Heart right ventricle (tissue), 16 donors: ENCODE measurements around the gene ARHGAP35. TPM values are rescaled to one million over a fixed set of nuclear protein-coding genes. Genes with fewer than 3 reads are reported as not detected.
A peak's percentile ranks its signal among the peaks of the same experiment; 100 is the strongest.
"Not testable (repeated sequence)": the region's sequence is repeated elsewhere in the genome, so short reads cannot be mapped to it uniquely, and the experiment has no call there.

Experiments
- ATAC-seq, 8 donors: fragments of 200-7000 bp; cut with Tn5 transposase; one replicate each; pipeline ENCODE4 v1.9.1; 2020; ENCODE audit warnings: mild to moderate bottlenecking in 8 of 8, moderate library complexity in 8 of 8, moderate number of reproducible peaks in 1 of 8
- DNase-seq, 2 donors: peaks; one replicate each; pipeline ENCODE4 v3.0.0-alpha.2; 2020
- H3K27ac ChIP-seq, 10 donors: fragments of 200-600 bp; sonication (generic) in 2 of 10; one replicate each; pipeline versions ENCODE4 v1.5.0 to v1.8.0; 2020 to 2022; ENCODE audit warnings: mild to moderate bottlenecking in 3 of 10
- H3K27me3 ChIP-seq, 7 donors: fragments of 200-600 bp; one replicate each; pipeline ENCODE4 v1.8.0; 2021 to 2022; ENCODE audit warnings: mild to moderate bottlenecking in 2 of 7
- H3K36me3 ChIP-seq, 9 donors: fragments of 200-600 bp; sonication (generic) in 1 of 9; one replicate each; pipeline versions ENCODE4 v1.5.0 to v1.8.0; 2020 to 2022; ENCODE audit warnings: mild to moderate bottlenecking in 2 of 9
- H3K4me1 ChIP-seq, 9 donors: fragments of 200-600 bp; sonication (generic) in 1 of 9; one replicate each; pipeline versions ENCODE4 v1.5.0 to v1.8.0; 2020 to 2022; ENCODE audit warnings: mild to moderate bottlenecking in 4 of 9
- H3K4me3 ChIP-seq, 10 donors: fragments of 200-600 bp; sonication (generic) in 2 of 10; one replicate each; pipeline versions ENCODE4 v1.5.0 to v1.8.0; 2020 to 2022; ENCODE audit warnings: mild to moderate bottlenecking in 7 of 10, moderate library complexity in 2 of 10
- H3K9me3 ChIP-seq, 11 donors: fragments of 200-600 bp in 10 of 11; sonication (generic) in 2 of 11; one replicate each; pipeline versions ENCODE4 v1.5.0 to v1.8.0; 2013 to 2022; ENCODE audit warnings: mild to moderate bottlenecking in 2 of 11, control low read depth in 1 of 11, moderate library complexity in 1 of 11
- CTCF ChIP-seq, 9 donors: fragments of 200-600 bp; sonication (generic) in 2 of 9; IDR thresholded peaks; one replicate each; pipeline versions ENCODE4 v1.5.0 to v1.8.0; 2021 to 2022; ENCODE audit warnings: antibody characterized with exemption in 9 of 9, mild to moderate bottlenecking in 5 of 9, moderate library complexity in 1 of 9
- WGBS, 2 donors: extraction: QIAGEN DNeasy Blood & Tissue Kit; methylation state at CpG; one replicate each; pipeline ENCODE4 v1.1.7; 2013; ENCODE audit warnings: inconsistent platforms in 1 of 2; 5-methylcytosine and 5-hydroxymethylcytosine counted together
- intact Hi-C, 10 donors: fragments of 100-400 bp; cut with DNase I; formaldehyde crosslinking; loops; one replicate each; pipeline versions ENCODE4 v1.11.1 to v1.14.2; 2022
- polyA plus RNA-seq, 2 donors: library from polyadenylated mRNA; stranded (reverse); fragments of 200-250 nt; gene quantifications; one replicate each; pipeline ENCODE4 v1.2.3, GENCODE V29; 2013
- total RNA-seq, 10 donors: library from RNA; stranded (reverse); fragmentation: NEBNext Ultra II Directional in 3 of 10; extraction: Animal tissue kit (Norgen Biotek cat#: 25700) in 3 of 10; gene quantifications; one replicate each; pipeline versions ENCODE4 v1.2.1 to v1.2.4, GENCODE V29; 2021 to 2023
- donor health status: Arrhythmogenic right ventricular cardiomyopathy.
- donor health status: ischemic (EF 13 %, LVEDD 7.1; RV severe dilation, severe dysfunction).
- donor health status: healthy with polysubstance abuse.
- donor health status: DM: no; HTN: yes; CAD: no.
- donor health status: DM: no; HTN: no; CAD: no.
- donor health status: ischemic (EF 25% LVEDD 6.9; RV normal size, moderate dysfunction).
- donor health status: ischemic (EF 25% LVEDD 5.7; RV mildly dilated, moderate dysfunction).
- donor health status: healthy.
- donor health status: DM: yes; HTN: yes; CAD: no.
- donor health status: Ischemic cardiomyopathy.
- donor health status: ischemic (EF 35%, LVEDD 5.7; RV mildly dilated, moderate dysfunction).
- donor health status: nonischemic (EF 11% LVEDD 7.7; RV severe dilation, severe dysfunction).
- donor health status: DM: yes; HTN: yes; CAD: no.
- donor health status: PGD.
- donor health status: ischemic (EF 29% LVEDD 5.4; RV normal size, mild dysfunction).
- donor health status: nonischemic (EF 23%, LVEDD 6.1; RV moderate dilation, normal function).

ARHGAP35 gene
- total and polyA plus RNA-seq, 12 donors, result 20.8 to 96.5 (median 73.2) TPM

- ATAC-seq (peak in 2 of 8 donors; percentile 31 to 42), DNase-seq (no peak)
- H3K4me1 ChIP-seq, result peaks cover 0 to 27% (median 9%) of the 10 kb centered on the region in 9 donors
- no peak for TF ChIP-seq CTCF (IDR thresholded peaks at IDR 0.05)
- no peak overlapping the region for H3K27ac ChIP-seq
- intact Hi-C loops, result no loop called here
- no peaks in the 10 kb centered on the region for H3K27me3 ChIP-seq
- H3K36me3 ChIP-seq, result peaks cover 0 to 15% (median 0%) of the 10 kb centered on the region in 9 donors
- H3K4me3 ChIP-seq, result no peak overlapping the region
- WGBS, 2 donors, result 49 to 51% methylated on average over 9 of the region's 9 CpGs
- H3K9me3 ChIP-seq, result no peaks in the 10 kb centered on the region
These were observed 18.0 kb downstream of the ARHGAP35 start for GRCh38 chr19:46878613-46879375.

- intact Hi-C loops, result no loop called here
- ATAC-seq, result no peak
These were observed 19.6 kb downstream of the ARHGAP35 start for GRCh38 chr19:46880431-46880830.

GRCh38 chr19:46881092-46881491, 20.3 kb downstream of the ARHGAP35 start:
- DNase-seq, result no peak
- ATAC-seq, result no peak
- WGBS, 2 donors, result 95 to 99% methylated on average over 4 of the region's 4 CpGs

More at GRCh38 chr19:46880431-46880830, 19.6 kb downstream of the ARHGAP35 start:
- no peak for DNase-seq
- H3K27ac ChIP-seq, result no peak overlapping the region
- H3K27me3 ChIP-seq, result no peaks in the 10 kb centered on the region
- no peaks in the 10 kb centered on the region for H3K9me3 ChIP-seq
- 100% methylated on average over 1 of the region's 1 CpG for WGBS, 2 donors
- peaks cover 0 to 10% (median 0%) of the 10 kb centered on the region in 9 donors for H3K36me3 ChIP-seq
- no peak for TF ChIP-seq CTCF (IDR thresholded peaks at IDR 0.05)
- H3K4me3 ChIP-seq, result no peak overlapping the region
- H3K4me1 ChIP-seq, result peaks cover 0 to 27% (median 12%) of the 10 kb centered on the region in 9 donors

GRCh38 chr19:46882034-46882433, 21.2 kb downstream of the ARHGAP35 start:
- no peak for TF ChIP-seq CTCF (IDR thresholded peaks at IDR 0.05)
- no peaks in the 10 kb centered on the region for H3K27me3 ChIP-seq
- DNase-seq (no peak), ATAC-seq (no peak)
- H3K36me3 ChIP-seq, result no peaks in the 10 kb centered on the region
- H3K9me3 ChIP-seq, result peaks cover 0 to 1% (median 0%) of the 10 kb centered on the region in 11 donors
- peaks cover 0 to 28% (median 24%) of the 10 kb centered on the region in 9 donors for H3K4me1 ChIP-seq
- H3K4me3 ChIP-seq, result no peak overlapping the region
- 91 to 95% methylated on average over 4 of the region's 4 CpGs for WGBS, 2 donors
- no peak overlapping the region for H3K27ac ChIP-seq
- intact Hi-C loops, result no loop called here

More at GRCh38 chr19:46881092-46881491, 20.3 kb downstream of the ARHGAP35 start:
- intact Hi-C loops, result no loop called here
- Histone ChIP-seq H3K27ac (no peak overlapping the region), H3K4me1 (peaks cover 0 to 27% (median 18%) of the 10 kb centered on the region in 9 donors), H3K4me3 (no peak overlapping the region), H3K27me3 (no peaks in the 10 kb centered on the region), H3K9me3 (no peaks in the 10 kb centered on the region), H3K36me3 (peaks cover 0 to 4% (median 0%) of the 10 kb centered on the region in 9 donors)
- no peak for TF ChIP-seq CTCF (IDR thresholded peaks at IDR 0.05)

- DNase-seq, intact Hi-C loops, H3K36me3 ChIP-seq, H3K27ac ChIP-seq, H3K4me3 ChIP-seq, H3K27me3 ChIP-seq, H3K9me3 ChIP-seq, ATAC-seq: not testable (repeated sequence)
- peaks cover 0 to 28% (median 27%) of the 10 kb centered on the region in 9 donors for H3K4me1 ChIP-seq
- 71 to 74% methylated on average over 4 of the region's 4 CpGs for WGBS, 2 donors
These were observed 22.0 kb downstream of the ARHGAP35 start for GRCh38 chr19:46882751-46883150.
